NCI-H2196 (cell line): ENCODE measurements around the gene PLCB1.

Experiments
- DNase-seq: peaks from one replicate; lab custom pipeline; 2025; ENCODE audit not compliant: unreplicated experiment; lab: John Stamatoyannopoulos, UW

Gene PLCB1

DNA sequence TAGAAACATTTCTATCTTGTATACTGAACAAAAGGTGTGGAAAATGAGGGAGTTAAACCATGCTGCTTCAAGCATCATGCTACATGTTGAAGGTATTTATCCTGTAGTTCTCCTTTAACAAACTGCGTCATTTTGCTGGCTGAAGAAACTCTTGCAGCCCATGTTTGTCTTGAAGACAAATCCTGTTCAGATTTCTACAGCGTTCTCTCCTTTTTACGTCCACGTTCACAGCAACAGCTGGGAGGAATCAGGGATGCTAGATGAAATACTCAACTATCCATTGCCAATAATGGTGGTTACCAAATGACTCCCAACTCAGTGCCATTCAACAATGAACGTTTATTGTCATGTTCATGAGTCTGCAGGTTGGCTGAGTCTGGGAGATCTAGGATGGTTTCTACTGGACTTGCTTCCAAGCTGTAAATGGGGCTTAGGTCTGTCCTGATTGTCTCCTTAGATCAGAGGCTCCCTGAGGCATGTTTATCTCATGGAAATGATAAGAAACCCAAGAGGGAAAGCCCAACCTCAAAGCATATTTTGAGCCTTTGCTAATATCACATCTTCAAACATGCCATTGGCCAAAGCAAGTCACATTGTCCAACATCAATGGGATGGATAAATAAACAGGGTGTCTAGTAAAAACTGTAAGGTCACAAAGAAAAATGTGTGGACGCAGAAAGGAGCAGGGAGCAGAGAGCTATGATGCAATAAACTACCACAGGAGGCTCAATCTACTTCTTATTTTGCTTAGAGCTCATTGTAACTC is 2.7 kb upstream of the PLCB1 start:
- DNase-seq = no peak

DNA sequence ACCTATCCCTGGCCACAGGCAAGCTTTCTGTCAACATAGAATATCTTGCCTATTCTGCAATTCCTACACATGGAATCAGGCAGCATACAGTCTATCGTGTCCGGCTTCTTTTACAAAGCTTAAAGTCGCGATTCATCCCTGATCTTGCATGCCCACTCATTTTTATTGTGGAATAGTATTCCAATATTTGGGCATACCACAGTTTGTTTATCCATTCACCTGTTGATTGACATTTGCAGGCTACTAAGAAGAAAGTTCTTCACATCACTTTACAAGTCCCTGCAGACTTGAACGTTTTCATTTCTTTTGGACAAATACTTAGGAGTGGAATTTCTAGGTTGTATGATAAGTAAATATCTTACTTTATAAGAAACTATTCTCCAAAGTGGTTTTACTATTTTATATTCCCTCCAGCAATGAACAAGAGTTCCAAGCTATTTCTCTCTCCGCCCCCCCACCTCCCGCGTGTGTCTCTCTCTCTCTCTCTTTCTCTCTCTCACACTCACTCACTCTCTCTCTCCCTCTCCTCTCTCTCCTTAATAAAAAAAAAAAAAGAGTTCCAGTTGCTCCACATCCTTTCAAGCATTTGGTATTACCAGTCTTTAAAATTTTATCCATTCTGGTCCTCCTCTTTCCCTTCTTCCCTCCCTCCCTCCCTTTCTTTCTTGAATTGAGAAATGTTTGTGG is 1.1 kb upstream of the PLCB1 start:
- no peak for DNase-seq

DNA sequence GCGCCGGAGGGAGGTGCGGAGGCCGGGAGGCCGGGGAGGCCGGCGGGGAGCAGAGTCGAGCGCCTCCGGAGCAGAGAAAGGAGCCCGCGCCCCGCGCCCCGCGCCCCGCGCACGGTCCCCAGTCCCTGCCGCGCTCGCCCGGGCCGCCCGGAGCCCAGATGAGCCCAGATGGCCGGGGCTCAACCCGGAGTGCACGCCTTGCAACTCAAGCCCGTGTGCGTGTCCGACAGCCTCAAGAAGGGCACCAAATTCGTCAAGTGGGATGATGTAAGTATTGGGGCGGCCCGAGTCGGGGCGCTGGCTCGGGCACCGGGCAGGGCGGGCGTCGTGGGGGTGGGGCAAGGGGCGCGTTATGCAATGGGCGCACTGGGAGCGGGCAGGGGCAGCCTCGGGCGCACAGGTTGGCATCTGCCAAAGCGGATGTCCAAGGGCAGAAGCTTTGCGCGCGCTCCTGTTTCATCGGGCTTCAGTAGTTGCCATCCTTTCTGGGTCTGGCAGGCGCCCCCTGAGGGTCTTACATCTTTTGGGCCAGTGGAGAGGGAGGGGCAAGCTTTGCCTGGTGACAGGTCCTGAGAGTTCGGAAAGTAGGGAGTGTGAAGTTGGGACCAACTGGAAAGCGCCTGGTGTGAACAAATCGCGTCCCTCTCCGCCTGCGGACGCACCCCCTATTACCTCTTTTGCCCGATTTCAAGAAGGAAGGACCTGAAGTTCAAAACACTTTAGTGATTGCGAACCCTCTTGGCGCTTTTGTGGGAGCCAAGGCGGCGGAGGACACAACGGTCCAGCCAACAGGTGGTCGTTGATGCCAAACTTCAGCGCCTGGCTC is 631 bp downstream of the PLCB1 start:
- peak; percentile 25 for DNase-seq

DNA sequence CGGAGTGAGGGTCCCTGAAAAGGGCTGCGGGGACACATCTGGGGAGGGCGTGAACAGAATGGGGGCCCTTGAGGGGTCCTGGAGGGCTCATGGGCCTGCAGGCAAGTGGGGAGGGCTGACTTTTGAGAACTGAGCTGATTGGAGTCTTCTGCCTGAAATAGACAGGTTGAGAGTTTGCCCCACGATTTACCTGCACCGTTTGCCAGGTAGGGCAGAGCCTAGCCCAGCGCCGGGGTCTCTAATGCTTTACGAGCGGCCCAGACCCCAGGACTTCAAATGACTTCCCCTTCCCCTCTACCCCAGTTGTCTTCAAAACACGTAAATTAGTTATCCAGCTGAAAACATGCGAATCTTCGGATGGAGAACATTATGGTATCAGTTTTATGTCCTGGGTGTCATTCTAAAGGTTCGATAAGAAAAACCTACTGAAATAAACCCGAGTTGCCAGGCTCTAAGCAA is 1.3 kb downstream of the PLCB1 start:
- DNase-seq = no peak

DNA sequence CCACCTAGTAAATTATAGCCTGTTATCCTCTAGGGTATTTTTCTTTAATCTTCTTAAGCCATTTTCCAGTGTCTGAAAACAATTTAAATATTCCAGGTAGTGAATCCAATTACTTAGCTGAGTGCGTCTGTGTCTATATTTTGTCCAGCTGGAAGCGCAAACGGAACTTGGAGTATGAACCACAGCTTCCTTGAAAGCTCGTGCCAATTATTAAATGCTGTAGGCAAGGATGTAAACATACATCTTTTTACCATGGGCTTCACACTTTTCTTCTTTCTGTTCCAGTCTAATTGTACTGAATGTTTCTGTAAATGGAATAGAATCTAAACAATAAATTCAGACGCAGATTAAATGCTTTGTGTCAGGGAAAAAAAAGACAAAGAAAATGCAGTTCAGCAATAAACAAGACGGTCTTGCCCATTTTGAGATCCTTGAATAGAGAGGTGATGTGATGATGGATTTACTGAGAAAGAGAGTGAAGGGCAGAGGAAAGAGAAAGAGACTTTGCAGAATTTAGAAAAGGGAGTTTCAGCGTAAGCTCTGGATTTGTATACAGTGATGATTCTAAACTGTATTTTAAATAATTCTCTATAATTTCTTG is 1.9 kb downstream of the PLCB1 start:
- DNase-seq = no peak

DNA sequence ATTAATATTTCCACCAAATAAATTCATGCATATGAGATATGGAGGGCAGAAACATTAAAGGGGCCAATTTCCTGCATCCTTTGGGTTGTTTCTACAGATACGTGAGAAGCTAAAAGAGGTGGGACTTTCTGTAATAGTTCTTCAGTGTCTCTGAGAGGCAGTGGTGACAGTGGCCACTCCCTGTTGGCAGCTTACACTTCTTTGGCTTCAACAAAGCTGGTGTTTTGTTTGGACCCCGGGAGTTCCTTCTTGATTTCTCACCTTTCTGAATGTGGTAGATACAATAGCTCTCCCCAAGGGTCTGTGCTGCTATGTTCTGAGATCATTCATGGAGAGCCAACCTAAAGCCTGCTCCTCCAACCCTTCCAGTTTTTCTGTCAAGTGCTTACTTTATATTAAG is 7.8 kb downstream of the PLCB1 start:
- no peak for DNase-seq

DNA sequence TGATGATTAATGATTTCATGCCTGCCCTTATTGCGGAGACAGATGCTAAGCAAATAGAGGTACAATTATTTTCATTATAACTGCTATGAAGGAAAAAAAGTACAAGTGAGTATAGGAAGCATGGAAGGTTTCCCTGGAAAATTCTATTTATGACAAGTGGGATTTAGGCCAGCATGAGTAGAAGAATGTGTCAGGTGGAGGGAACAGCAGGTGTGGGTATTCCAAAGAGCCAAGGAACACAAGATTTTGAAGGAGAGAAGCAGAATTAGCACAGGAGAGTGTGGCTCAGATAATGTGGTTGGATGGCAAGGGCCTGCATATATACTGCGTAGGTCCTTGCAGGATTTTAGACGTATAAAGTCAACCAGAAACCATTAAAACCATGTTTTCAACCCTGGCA is 11.4 kb downstream of the PLCB1 start:
- DNase-seq = no peak

DNA sequence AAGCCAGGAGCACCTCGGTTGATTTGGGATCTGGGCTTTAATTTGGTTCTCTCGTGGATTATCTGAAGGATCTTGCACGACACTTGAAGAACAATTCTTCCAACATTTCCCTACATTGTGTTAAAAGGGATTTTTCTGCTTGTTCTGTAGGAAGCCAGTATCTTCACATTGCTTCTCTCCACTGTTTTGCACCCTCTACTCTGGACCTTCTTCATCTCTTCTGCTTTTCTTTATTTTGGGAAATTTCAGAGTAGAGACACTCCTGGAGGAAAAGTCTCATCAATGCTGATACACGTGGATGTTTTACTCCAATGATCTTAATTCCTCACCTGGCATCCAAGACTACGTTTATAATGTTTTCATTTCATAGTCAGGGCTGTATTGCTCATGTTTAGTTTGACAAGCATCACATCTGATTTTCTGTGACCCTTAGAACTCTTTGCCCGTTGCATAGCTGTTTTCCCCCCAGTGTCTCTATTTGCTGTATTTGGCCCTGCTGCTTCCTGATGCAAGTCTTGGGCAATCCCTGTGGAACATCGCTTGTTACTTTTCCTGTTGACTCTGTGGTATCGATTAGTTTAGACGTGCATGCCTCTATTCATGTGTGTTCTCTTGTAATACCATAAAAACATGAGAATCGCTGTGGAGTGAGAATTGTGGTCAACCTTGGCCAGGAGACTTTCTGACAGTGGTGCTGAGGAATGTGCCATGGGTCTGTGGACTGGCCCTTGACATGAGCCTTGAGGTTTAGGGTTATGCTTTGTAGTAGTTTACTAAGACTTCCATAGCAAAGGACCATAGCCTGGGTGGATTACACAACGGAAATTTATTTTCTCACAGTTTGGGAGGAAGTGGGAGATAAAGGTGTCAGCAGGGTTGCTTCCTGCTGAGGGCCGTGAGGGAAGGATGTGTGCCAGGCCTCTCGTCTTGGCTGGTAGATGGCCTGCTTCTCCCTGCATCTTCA is 12.5 kb downstream of the PLCB1 start:
- no peak for DNase-seq

DNA sequence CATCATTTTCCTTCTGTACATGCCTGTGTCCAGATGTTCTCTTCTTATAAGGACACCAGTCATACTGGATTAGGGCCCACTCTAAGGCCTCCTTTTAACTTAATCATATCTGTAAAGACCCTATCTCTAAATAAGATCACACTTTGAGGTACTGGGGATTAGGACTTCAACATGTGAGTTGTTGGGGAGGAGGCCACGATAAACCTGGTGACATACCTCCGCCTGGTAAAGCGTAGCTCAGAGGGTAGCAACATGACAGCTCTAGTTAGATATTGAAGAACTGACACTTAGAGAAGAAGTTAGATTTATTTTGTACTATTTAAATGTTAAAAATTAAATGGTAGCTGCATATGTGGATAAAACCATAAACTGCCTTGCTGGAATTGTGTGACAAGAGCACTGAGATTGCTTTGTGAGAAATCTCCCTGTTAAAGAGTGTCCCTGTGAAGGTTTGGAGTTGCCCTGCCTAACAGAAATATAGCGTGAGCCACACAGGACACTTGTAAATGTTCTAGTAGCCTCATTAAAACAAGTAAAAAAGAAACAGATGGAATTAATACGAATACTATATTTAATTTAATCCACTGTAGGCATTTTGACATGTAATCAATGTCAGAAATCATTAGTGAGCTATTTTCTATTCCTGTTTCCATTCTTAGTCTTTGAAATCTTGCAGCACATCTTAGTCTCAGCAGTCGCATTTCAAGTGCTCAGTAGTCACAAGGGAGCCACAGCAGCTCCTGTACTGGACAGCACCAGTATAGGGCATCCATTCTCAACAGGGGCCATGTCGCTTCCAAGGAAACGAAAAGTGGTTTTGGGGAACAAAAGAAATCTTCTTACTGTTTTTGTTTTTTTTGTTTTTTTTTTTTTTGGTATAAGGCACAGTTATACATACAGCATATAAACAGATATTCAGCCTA is 13.4 kb downstream of the PLCB1 start:
- DNase-seq = no peak

DNA sequence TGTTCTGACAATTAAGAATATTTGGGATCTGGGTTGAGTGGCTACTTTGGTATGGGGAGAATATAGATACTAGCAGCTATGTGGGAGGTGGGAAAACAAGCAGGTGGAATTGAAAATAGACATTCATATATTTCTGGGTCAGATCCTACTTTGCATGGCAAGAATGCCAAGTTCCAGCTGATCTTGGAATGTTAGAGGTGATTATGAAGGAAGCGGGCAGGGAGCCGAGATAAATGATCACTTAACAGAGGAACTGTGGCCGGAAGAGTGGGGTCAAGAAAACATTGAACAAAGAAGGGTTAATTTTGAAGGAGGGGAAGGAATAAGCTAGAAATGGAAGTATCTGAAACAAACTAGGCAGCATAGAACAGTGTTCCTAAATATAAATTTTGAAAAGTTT is 15.4 kb downstream of the PLCB1 start:
- no peak for DNase-seq

DNA sequence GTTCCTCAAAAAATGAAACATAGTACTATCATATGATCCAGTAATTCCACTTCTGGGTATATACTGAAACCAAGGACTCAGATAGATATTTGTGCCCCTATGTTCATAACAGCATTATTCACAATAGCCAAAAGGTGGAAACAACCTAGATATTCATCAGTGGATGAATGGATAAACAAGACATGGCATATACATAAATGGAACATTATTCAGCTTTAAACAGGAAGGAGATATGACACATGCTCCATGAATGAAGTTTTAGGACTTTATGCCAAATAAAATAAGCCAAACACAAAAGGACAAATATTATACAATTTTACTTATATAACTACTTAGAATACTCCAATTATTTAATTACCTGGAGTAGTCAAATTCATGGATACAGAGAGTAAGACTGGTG is 16.4 kb downstream of the PLCB1 start:
- DNase-seq = no peak

DNA sequence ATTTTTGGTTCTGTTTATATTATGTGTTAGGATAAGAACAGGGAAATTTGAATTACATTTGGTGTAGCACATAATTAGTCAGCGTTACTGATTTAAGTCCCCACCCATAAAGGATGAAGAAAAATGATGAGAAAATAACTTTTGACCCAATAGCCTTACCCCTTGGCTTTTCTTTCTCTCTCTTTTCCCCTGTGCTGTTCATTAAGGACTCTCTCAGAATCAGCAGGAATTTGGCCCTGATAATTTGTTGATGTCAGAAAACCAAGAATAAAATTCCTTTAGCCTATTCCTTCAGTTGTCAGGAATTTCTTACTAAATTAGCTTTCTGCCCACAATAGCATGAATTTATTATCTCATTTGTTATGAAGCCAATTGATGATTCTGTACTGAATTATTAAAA is 18.5 kb downstream of the PLCB1 start:
- DNase-seq = no peak

DNA sequence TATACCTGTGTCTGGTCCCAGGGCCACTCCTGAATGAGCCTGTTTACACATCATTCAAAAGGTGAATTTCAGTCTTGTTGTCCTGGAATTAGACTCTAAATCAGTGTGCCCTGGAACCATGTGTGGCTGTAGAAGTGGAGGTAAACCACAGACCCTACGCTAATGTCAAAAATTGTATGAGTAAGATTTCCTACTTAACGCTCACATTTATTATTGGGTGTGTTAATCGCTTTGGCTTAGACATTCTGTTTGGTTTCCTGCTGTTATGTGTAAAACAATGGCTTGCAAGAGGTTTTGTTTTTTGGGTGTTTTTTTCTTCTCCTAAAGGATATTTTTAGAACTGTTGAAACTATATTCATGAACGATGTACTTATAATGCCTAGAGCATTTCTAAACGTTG is 19.3 kb downstream of the PLCB1 start:
- no peak for DNase-seq

DNA sequence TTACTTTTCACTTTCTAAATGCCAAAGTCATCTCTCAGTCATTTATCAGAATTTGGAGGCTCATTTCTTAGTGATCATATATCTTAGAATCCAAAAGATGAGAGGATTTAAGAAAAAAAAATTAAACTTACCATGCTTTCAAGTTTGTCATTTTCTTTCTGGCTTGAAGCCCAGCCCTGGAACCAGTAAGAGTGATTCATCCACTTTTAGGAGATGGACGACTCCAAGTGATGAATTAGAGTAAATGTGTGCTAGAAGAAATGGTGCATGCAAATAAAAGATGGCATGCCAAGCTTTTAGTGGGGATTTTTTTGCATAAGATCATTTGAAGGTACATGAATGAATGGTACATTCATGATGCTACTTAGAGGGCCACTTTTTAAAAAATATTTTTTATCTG is 20.1 kb downstream of the PLCB1 start:
- no peak for DNase-seq

DNA sequence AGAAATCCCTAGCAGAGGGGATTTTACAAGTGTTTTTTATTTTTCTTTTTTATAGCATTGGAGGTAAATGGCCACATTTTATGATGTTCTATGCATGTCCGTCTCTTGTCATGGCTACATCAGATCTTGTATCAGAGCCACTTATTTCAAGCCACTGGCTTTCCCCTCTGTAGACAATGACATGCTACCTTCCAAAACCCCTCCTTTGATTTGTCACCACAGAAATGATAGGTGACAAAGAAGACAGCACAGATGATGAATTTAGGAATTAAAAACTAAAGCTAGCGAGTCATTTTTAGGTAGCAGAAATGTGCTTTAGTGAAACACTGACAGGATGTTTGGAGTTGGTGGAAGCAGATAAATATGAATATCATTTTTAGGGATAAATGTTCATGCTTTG is 20.8 kb downstream of the PLCB1 start:
- DNase-seq = no peak

DNA sequence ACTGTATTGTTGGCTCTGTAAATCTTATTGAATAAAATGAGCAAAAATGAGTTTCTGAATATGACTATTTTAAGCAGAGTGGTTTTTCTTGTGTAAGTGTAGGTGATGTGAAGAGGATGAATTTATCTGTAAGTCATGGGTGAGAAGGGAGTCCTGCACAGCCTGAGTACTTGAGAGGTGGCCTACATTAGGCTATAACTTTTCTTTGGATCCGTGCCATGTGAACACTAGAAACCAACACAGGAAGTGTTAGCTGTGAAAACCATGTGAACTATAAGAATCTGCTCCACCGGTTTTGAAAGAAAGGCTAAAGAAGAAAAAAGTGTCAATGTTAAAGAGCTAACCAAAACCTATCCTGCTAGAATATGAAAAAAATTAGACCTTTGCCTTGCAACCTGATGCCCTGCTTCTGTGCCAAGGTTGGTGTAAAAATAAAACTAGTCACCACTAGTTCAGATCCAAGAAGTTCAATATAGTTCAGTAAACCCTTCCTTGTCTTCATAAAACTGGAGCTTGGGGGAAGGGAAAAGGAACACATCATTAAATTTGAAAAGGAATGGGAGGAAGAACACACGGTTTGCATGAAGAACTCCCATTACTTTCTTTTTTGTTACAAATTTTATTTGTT is 21.3 kb downstream of the PLCB1 start:
- no peak for DNase-seq

DNA sequence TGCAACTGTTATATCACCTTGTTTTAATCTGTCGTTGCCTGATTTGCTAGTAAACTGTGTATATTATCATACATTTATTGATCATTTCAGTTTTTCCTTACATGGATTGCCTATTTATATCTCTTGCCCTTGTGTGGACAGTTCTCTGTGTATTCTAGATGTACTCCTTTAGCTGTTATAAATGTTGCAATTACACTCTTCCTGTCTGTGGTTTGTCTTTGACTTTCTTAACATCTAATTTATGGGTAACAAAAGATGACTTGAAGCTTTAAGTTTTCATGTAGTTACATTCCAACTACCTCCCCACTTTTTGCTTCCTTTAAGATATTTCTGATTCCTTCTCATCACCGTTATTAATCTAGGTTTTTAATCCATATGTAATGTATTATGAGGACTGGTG is 22.6 kb downstream of the PLCB1 start:
- no peak for DNase-seq

DNA sequence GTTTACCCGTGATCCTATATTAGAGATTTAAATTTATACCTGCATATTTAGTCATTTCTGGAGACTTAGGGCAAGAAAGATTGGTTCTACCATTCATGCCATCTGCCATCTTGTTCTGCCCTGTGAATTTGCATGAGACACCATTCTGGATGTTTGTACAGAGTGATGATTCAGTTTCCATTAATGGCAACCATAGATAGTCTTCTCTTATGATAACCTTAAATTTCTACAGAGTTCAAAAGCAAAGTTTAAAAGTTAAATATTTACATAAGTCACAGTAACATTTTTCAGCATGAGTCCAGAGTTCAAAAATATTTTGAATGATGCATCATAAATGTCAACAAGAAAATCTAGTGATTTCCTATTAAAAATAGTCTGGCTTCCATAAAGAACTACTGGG is 23.2 kb downstream of the PLCB1 start:
- DNase-seq = no peak

DNA sequence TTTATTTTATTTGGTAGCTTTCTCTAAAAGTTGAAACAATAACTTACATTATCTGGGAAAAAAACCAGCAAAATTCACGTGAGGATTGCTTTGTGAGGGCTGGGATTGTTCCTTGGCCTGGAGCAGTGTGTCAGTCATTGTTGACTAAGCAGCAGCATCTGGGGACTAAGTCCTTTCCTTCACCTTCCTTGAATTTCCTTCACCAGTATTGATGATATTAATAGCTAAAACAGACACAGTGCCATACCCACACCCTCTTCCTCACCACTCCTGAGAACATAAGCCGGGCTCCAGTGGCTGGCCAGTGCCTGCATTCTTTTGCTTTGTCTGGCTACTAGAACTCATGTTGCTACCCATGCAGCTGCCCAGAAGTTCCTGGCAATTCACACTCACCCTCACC is 23.7 kb downstream of the PLCB1 start:
- no peak for DNase-seq
